Measurements from ENCODE around the gene DHRS1.

Gene DHRS1

GRCh38 chr14:24292118-24292807 lies 7.3 kb downstream of the DHRS1 start:
- Histone ChIP-seq H3K27ac (ENCODE audit: low read length) (no peak overlapping the region), H3K36me3 (ENCODE audit: control insufficient read depth in 2 of 2, insufficient read depth in 2 of 2, low read length in 2 of 2) (peaks cover 33 to 43% of the 10 kb centered on the region in 2 donors), H3K27me3 (ENCODE audit: control insufficient read depth in 1 of 2, insufficient read depth in 2 of 2, low read length in 2 of 2) (no peaks in the 10 kb centered on the region), H3K9ac (ENCODE audit: low read length in 2 of 2) (no peak overlapping the region), H3K4me3 (ENCODE audit: low read length in 2 of 2) (no peak overlapping the region), H3K9me3 (ENCODE audit: control insufficient read depth in 2 of 2, low read length in 2 of 2) (no peaks in the 10 kb centered on the region), H3K4me1 (ENCODE audit: control insufficient read depth, insufficient read depth, low read length) (peaks cover 7% of the 10 kb centered on the region)

- no peaks in the 10 kb centered on the region for H3K27me3 ChIP-seq (ENCODE audit: control insufficient read depth in 1 of 2, insufficient read depth in 2 of 2, low read length in 2 of 2)
- H3K36me3 ChIP-seq (ENCODE audit: control insufficient read depth in 2 of 2, insufficient read depth in 2 of 2, low read length in 2 of 2) = peaks cover 33 to 43% of the 10 kb centered on the region in 2 donors
- H3K4me1 ChIP-seq (ENCODE audit: control insufficient read depth, insufficient read depth, low read length) = peaks cover 3% of the 10 kb centered on the region
- no peak overlapping the region for H3K4me3 ChIP-seq (ENCODE audit: low read length in 2 of 2)
- no peak overlapping the region for H3K27ac ChIP-seq (ENCODE audit: low read length)
- no peaks in the 10 kb centered on the region for H3K9me3 ChIP-seq (ENCODE audit: control insufficient read depth in 2 of 2, low read length in 2 of 2)
- no peak overlapping the region for H3K9ac ChIP-seq (ENCODE audit: low read length in 2 of 2)
Observed at GRCh38 chr14:24291446-24292117, 8.0 kb downstream of the DHRS1 start.

GRCh38 chr14:24290746-24291145 lies 8.8 kb downstream of the DHRS1 start:
- H3K27ac ChIP-seq (ENCODE audit: low read length) = no peak overlapping the region
- H3K4me3 ChIP-seq (ENCODE audit: low read length in 2 of 2) = no peak overlapping the region
- H3K9me3 ChIP-seq (ENCODE audit: control insufficient read depth in 2 of 2, low read length in 2 of 2) = no peaks in the 10 kb centered on the region
- no peak overlapping the region for H3K9ac ChIP-seq (ENCODE audit: low read length in 2 of 2)
- H3K4me1 ChIP-seq (ENCODE audit: control insufficient read depth, insufficient read depth, low read length) = no peaks in the 10 kb centered on the region
- peaks cover 29 to 35% of the 10 kb centered on the region in 2 donors for H3K36me3 ChIP-seq (ENCODE audit: control insufficient read depth in 2 of 2, insufficient read depth in 2 of 2, low read length in 2 of 2)
- H3K27me3 ChIP-seq (ENCODE audit: control insufficient read depth in 1 of 2, insufficient read depth in 2 of 2, low read length in 2 of 2) = no peaks in the 10 kb centered on the region

- no peak overlapping the region for H3K27ac ChIP-seq (ENCODE audit: low read length)
- H3K27me3 ChIP-seq (ENCODE audit: control insufficient read depth in 1 of 2, insufficient read depth in 2 of 2, low read length in 2 of 2) = no peaks in the 10 kb centered on the region
- no peaks in the 10 kb centered on the region for H3K4me1 ChIP-seq (ENCODE audit: control insufficient read depth, insufficient read depth, low read length)
- no peak overlapping the region for H3K9ac ChIP-seq (ENCODE audit: low read length in 2 of 2)
- H3K36me3 ChIP-seq (ENCODE audit: control insufficient read depth in 2 of 2, insufficient read depth in 2 of 2, low read length in 2 of 2) = peaks cover 23 to 33% of the 10 kb centered on the region in 2 donors
- H3K4me3 ChIP-seq (ENCODE audit: low read length in 2 of 2) = no peak overlapping the region
- H3K9me3 ChIP-seq (ENCODE audit: control insufficient read depth in 2 of 2, low read length in 2 of 2) = no peaks in the 10 kb centered on the region
Observed at GRCh38 chr14:24289649-24290280, 9.8 kb downstream of the DHRS1 start.

GRCh38 chr14:24286996-24287395 lies 12.6 kb downstream of the DHRS1 start:
- Histone ChIP-seq H3K27me3 (ENCODE audit: control insufficient read depth in 1 of 2, insufficient read depth in 2 of 2, low read length in 2 of 2) (no peaks in the 10 kb centered on the region), H3K4me1 (ENCODE audit: control insufficient read depth, insufficient read depth, low read length) (no peaks in the 10 kb centered on the region), H3K9ac (ENCODE audit: low read length in 2 of 2) (no peak overlapping the region), H3K27ac (ENCODE audit: low read length) (no peak overlapping the region), H3K36me3 (ENCODE audit: control insufficient read depth in 2 of 2, insufficient read depth in 2 of 2, low read length in 2 of 2) (peaks cover 20 to 24% of the 10 kb centered on the region in 2 donors), H3K9me3 (ENCODE audit: control insufficient read depth in 2 of 2, low read length in 2 of 2) (no peaks in the 10 kb centered on the region), H3K4me3 (ENCODE audit: low read length in 2 of 2) (no peak overlapping the region)

- Histone ChIP-seq H3K9ac (ENCODE audit: low read length in 2 of 2) (no peak overlapping the region), H3K27ac (ENCODE audit: low read length) (no peak overlapping the region), H3K36me3 (ENCODE audit: control insufficient read depth in 2 of 2, insufficient read depth in 2 of 2, low read length in 2 of 2) (peaks cover 10 to 11% of the 10 kb centered on the region in 2 donors)
Observed at GRCh38 chr14:24285351-24285750, 14.2 kb downstream of the DHRS1 start.

GRCh38 chr14:24284501-24285035 lies 15.0 kb downstream of the DHRS1 start:
- no peak overlapping the region for H3K9ac ChIP-seq (ENCODE audit: low read length in 2 of 2)
- no peaks in the 10 kb centered on the region for H3K27me3 ChIP-seq (ENCODE audit: control insufficient read depth in 1 of 2, insufficient read depth in 2 of 2, low read length in 2 of 2)

More at GRCh38 chr14:24285351-24285750, 14.2 kb downstream of the DHRS1 start:
- no peak overlapping the region for H3K4me3 ChIP-seq (ENCODE audit: low read length in 2 of 2)
- H3K27me3 ChIP-seq (ENCODE audit: control insufficient read depth in 1 of 2, insufficient read depth in 2 of 2, low read length in 2 of 2) = no peaks in the 10 kb centered on the region
- no peaks in the 10 kb centered on the region for H3K4me1 ChIP-seq (ENCODE audit: control insufficient read depth, insufficient read depth, low read length)
- no peaks in the 10 kb centered on the region for H3K9me3 ChIP-seq (ENCODE audit: control insufficient read depth in 2 of 2, low read length in 2 of 2)

GRCh38 chr14:24283796-24284460 lies 15.7 kb downstream of the DHRS1 start:
- H3K27me3 ChIP-seq (ENCODE audit: control insufficient read depth in 1 of 2, insufficient read depth in 2 of 2, low read length in 2 of 2) = no peaks in the 10 kb centered on the region
- H3K4me1 ChIP-seq (ENCODE audit: control insufficient read depth, insufficient read depth, low read length) = no peaks in the 10 kb centered on the region
- H3K36me3 ChIP-seq (ENCODE audit: control insufficient read depth in 2 of 2, insufficient read depth in 2 of 2, low read length in 2 of 2) = no peaks in the 10 kb centered on the region
- no peak overlapping the region for H3K9ac ChIP-seq (ENCODE audit: low read length in 2 of 2)
- H3K9me3 ChIP-seq (ENCODE audit: control insufficient read depth in 2 of 2, low read length in 2 of 2) = no peaks in the 10 kb centered on the region
- no peak overlapping the region for H3K4me3 ChIP-seq (ENCODE audit: low read length in 2 of 2)
- H3K27ac ChIP-seq (ENCODE audit: low read length) = no peak overlapping the region

More at GRCh38 chr14:24284501-24285035, 15.0 kb downstream of the DHRS1 start:
- Histone ChIP-seq H3K27ac (ENCODE audit: low read length) (no peak overlapping the region), H3K4me3 (ENCODE audit: low read length in 2 of 2) (no peak overlapping the region), H3K4me1 (ENCODE audit: control insufficient read depth, insufficient read depth, low read length) (no peaks in the 10 kb centered on the region), H3K9me3 (ENCODE audit: control insufficient read depth in 2 of 2, low read length in 2 of 2) (no peaks in the 10 kb centered on the region), H3K36me3 (ENCODE audit: control insufficient read depth in 2 of 2, insufficient read depth in 2 of 2, low read length in 2 of 2) (peaks cover 3% of the 10 kb centered on the region in 2 donors)

GRCh38 chr14:24282736-24283135 lies 16.8 kb downstream of the DHRS1 start:
- Histone ChIP-seq H3K4me3 (ENCODE audit: low read length in 2 of 2) (no peak overlapping the region), H3K27me3 (ENCODE audit: control insufficient read depth in 1 of 2, insufficient read depth in 2 of 2, low read length in 2 of 2) (no peaks in the 10 kb centered on the region), H3K36me3 (ENCODE audit: control insufficient read depth in 2 of 2, insufficient read depth in 2 of 2, low read length in 2 of 2) (no peaks in the 10 kb centered on the region), H3K4me1 (ENCODE audit: control insufficient read depth, insufficient read depth, low read length) (no peaks in the 10 kb centered on the region), H3K9ac (ENCODE audit: low read length in 2 of 2) (no peak overlapping the region), H3K27ac (ENCODE audit: low read length) (no peak overlapping the region), H3K9me3 (ENCODE audit: control insufficient read depth in 2 of 2, low read length in 2 of 2) (no peaks in the 10 kb centered on the region)

- no peak overlapping the region for H3K27ac ChIP-seq (ENCODE audit: low read length)
- no peaks in the 10 kb centered on the region for H3K4me1 ChIP-seq (ENCODE audit: control insufficient read depth, insufficient read depth, low read length)
- no peaks in the 10 kb centered on the region for H3K27me3 ChIP-seq (ENCODE audit: control insufficient read depth in 1 of 2, insufficient read depth in 2 of 2, low read length in 2 of 2)
- H3K36me3 ChIP-seq (ENCODE audit: control insufficient read depth in 2 of 2, insufficient read depth in 2 of 2, low read length in 2 of 2) = no peaks in the 10 kb centered on the region
- H3K4me3 ChIP-seq (ENCODE audit: low read length in 2 of 2) = no peak overlapping the region
- H3K9ac ChIP-seq (ENCODE audit: low read length in 2 of 2) = no peak overlapping the region
- H3K9me3 ChIP-seq (ENCODE audit: control insufficient read depth in 2 of 2, low read length in 2 of 2) = no peaks in the 10 kb centered on the region
Observed at GRCh38 chr14:24281636-24282035, 17.9 kb downstream of the DHRS1 start.
